GM20000 (cell line): ENCODE data around the gene UTP25.
"Not testable (repeated sequence)": the region's sequence is repeated elsewhere in the genome, so short reads cannot be mapped to it uniquely, and the experiment has no call there.

Experiments
- DNase-seq: peaks from one replicate; pipeline ENCODE4 v3.0.0; 2012; ENCODE audit warnings: low spot score
- CTCF ChIP-seq: IDR thresholded peaks from 2 replicates; pipeline ENCODE4 v1.5.1; 2012; ENCODE audit warnings: mild to moderate bottlenecking, control low read depth; ENCODE audit errors: extremely low read depth, missing control alignments

UTP25 gene

GRCh38 chr1:209786146-209786545 lies 41.6 kb upstream of the UTP25 start:
- no peak for TF ChIP-seq CTCF
- DNase-seq = no peak

DNA sequence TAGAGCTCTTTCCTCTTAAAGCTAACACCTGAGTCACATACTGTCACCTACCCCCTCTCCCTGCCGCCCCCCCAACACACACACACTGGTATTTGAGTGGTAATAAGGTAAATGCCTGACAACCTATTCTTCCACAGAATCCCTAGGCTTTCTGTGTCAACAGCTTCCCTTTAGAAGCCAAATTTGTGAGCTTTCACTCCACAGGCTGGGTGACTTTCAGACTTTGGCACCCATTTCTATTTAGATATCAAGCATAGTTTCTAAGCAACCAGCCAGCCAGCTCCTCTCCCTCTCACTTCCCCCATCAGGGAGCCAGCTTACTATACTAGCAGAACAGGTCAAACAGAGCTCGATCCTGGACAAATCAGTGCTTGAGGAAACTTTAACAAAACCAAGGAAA lies 40.2 kb upstream of the UTP25 start:
- DNase-seq = no peak
- TF ChIP-seq CTCF = no peak

- TF ChIP-seq CTCF = no peak
- DNase-seq = no peak
Observed at GRCh38 chr1:209789245-209789644, 38.5 kb upstream of the UTP25 start.

DNA sequence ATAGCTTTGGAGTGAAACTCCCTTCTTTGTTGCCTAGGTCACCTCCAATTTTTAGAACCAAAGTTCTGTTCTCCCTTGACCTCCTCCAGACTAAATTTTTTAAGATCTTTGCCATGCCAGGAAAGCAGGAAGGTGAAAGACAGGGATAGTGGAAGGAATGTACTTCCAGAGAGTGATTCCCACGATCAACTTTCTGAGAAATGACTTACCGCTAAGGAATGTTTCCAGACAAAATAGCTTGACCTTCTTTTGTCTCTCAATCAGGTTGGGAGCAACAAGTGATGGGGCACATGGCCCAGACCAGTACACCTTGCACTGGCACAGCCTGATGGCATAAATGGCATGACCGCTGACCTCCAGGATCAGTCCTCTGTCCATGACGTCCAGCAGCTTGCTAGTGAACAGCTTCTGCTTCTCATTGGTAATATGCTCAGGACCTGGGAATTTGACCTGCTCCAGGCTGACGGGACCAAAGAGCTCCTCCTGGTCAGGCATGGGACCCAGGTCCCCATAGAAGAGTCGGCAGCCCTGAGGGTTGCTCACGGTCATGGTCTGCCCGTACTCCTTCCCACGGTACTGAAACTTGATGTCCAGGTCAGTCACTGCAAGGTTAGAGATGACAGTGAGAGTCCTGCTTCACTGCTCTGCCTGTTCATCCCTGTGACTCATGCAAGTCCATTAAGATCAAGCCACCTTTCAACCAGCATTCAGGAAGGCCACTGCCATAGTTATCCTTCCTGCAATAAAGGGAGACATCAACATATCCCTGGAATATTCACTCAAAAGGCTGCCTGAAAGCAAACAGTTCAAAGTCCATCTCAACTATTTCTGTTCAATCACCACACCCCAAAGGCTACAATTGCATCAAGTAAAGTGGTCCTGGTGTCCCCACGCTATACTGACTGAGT lies 37.2 kb upstream of the UTP25 start:
- TF ChIP-seq CTCF = no peak
- no peak for DNase-seq

- TF ChIP-seq CTCF = no peak
- DNase-seq = no peak
Observed at GRCh38 chr1:209791920-209792319, 35.9 kb upstream of the UTP25 start.

DNA sequence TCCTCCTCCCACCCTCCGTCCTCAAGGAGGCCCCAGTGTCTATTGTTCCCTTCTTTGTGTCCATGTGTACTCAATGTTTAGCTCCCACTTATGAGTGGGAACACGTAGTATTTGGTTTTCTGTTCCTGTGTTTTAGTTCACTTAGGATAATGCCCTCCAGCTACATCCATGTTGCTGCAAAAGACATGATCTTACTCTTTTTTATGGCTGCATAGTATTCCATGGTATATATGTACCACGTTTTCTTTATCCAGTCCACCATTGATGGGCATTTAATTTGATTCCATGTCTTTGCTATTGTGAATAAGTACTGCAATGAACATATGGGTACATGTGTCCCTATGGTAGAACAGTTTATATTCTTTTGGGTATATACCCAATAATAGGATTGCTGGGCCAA lies 34.1 kb upstream of the UTP25 start:
- not testable (repeated sequence) for DNase-seq

- DNase-seq = no peak
- no peak for TF ChIP-seq CTCF
Observed at GRCh38 chr1:209797978-209798639, 29.7 kb upstream of the UTP25 start.
